HL-60 (cell line): ENCODE measurements around the gene TMEM247.

Experiments used
- DNase-seq, 2 experiments: peaks; one replicate each; pipeline ENCODE4 v3.0.0-alpha.2; 2010 to 2020; ENCODE audit warnings: low read depth in 1 of 2, low spot score in 1 of 2
- H3K27ac ChIP-seq: fragments of 250-450 bp; sonication (Bioruptor Pico); replicated peaks from 2 replicates; pipeline ENCODE4 v1.5.1; 2020; ENCODE audit warnings: mild to moderate bottlenecking, moderate library complexity
- H3K27me3 ChIP-seq: fragments of 250-450 bp; sonication (Bioruptor Pico); 2 replicates; pipeline ENCODE4 v1.5.1; 2021; ENCODE audit warnings: mild to moderate bottlenecking, moderate library complexity; ENCODE audit not compliant: insufficient read depth, poor library complexity, severe bottlenecking
- H3K4me3 ChIP-seq: replicated peaks from 2 replicates; pipeline ENCODE4 v1.5.1; 2011; ENCODE audit warnings: mild to moderate bottlenecking, control low read depth, low read length; ENCODE audit not compliant: insufficient read depth
- CTCF ChIP-seq: IDR thresholded peaks from one replicate; pipeline ENCODE4 v1.5.1; 2011; ENCODE audit warnings: low read length, control low read depth, inconsistent platforms; ENCODE audit not compliant: insufficient read depth
- GABPA ChIP-seq: IDR thresholded peaks from 2 replicates; pipeline ENCODE4 v1.6.1; 2012; ENCODE audit warnings: low read depth
- POLR2AphosphoS5 ChIP-seq: IDR thresholded peaks from 2 replicates; pipeline ENCODE4 v1.6.1; 2012; ENCODE audit warnings: low read depth
- REST ChIP-seq: IDR thresholded peaks from 2 replicates; pipeline ENCODE4 v1.6.1; 2012; ENCODE audit warnings: low read depth; ENCODE audit not compliant: insufficient replicate concordance
- SPI1 ChIP-seq: IDR thresholded peaks from 2 replicates; pipeline ENCODE4 v1.6.1; 2012; ENCODE audit warnings: low read depth, mild to moderate bottlenecking, borderline replicate concordance

The TMEM247 gene

GRCh38 chr2:46448641-46449040, 30.7 kb upstream of the TMEM247 start:
- Histone ChIP-seq H3K4me3 (no peak overlapping the region), H3K27ac (no peak overlapping the region), H3K27me3 (no peaks in the 10 kb centered on the region)
- TF ChIP-seq SPI1 (no peak), REST (no peak), CTCF (no peak), POLR2AphosphoS5 (no peak), GABPA (no peak)
- no peak for DNase-seq

DNA sequence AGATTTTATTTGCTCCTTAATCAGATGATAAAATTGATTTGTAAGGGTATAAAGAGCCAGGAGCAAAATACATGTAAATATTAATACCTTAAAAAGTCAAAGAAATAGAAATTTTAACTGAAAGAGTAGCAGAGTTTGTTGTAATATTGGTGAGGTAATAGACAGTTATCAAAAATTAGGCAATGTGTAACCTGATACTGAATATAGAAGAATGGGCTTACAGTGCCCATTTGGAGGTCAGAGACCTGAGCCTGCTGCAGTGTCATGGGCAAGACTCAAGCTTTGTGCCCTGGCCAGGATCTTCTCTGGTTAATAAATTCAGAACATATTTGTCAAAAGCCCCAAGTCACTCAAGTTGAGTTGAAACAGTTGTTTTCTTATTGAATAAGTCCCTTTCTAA, 29.7 kb upstream of the TMEM247 start:
- DNase-seq = no peak
- TF ChIP-seq GABPA (no peak), CTCF (no peak), POLR2AphosphoS5 (no peak)
- no peak overlapping the region for H3K27ac ChIP-seq
- H3K27me3 ChIP-seq = no peaks in the 10 kb centered on the region
- no peak overlapping the region for H3K4me3 ChIP-seq

- TF ChIP-seq SPI1 (no peak), REST (no peak), POLR2AphosphoS5 (no peak), GABPA (no peak), CTCF (no peak)
- no peaks in the 10 kb centered on the region for H3K27me3 ChIP-seq
- no peak for DNase-seq
Measured at GRCh38 chr2:46451131-46451711, 28.1 kb upstream of the TMEM247 start.

GRCh38 chr2:46456789-46457188, 22.6 kb upstream of the TMEM247 start:
- DNase-seq = no peak
- TF ChIP-seq GABPA (no peak), CTCF (no peak), POLR2AphosphoS5 (no peak), SPI1 (no peak), REST (no peak)
- Histone ChIP-seq H3K27ac (no peak overlapping the region), H3K27me3 (no peaks in the 10 kb centered on the region), H3K4me3 (no peak overlapping the region)

More at GRCh38 chr2:46451131-46451711, 28.1 kb upstream of the TMEM247 start:
- H3K4me3 ChIP-seq = no peak overlapping the region
- no peak overlapping the region for H3K27ac ChIP-seq
